GM21717 (cell line): Measurements from ENCODE around the gene MRPL24.
"Not testable (repeated sequence)": the region's sequence is repeated elsewhere in the genome, so short reads cannot be mapped to it uniquely, and the experiment has no call there.

Experiments used
- ATAC-seq: cut with Tn5 transposase; IDR thresholded peaks from one replicate; pipeline ENCODE4 v1.9.1; 2021; ENCODE audit warnings: mild to moderate bottlenecking, moderate library complexity; ENCODE audit not compliant: unreplicated experiment

The MRPL24 gene

DNA sequence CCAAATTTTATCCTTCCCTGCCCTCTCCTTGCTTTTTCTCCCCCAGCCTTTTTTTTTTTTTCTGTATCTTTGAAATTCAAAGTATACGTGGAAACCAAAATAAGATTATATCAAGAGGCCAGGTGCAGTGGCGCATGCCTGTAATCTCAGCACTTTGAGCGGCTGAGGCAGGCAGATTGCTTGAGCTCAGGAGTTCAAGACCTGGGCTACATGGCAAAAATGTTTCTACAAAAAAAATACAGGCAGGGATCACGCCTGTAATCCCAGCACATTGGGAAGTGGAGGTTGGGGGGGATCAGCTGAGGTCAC is 19.9 kb upstream of the MRPL24 start:
- ATAC-seq: no peak

DNA sequence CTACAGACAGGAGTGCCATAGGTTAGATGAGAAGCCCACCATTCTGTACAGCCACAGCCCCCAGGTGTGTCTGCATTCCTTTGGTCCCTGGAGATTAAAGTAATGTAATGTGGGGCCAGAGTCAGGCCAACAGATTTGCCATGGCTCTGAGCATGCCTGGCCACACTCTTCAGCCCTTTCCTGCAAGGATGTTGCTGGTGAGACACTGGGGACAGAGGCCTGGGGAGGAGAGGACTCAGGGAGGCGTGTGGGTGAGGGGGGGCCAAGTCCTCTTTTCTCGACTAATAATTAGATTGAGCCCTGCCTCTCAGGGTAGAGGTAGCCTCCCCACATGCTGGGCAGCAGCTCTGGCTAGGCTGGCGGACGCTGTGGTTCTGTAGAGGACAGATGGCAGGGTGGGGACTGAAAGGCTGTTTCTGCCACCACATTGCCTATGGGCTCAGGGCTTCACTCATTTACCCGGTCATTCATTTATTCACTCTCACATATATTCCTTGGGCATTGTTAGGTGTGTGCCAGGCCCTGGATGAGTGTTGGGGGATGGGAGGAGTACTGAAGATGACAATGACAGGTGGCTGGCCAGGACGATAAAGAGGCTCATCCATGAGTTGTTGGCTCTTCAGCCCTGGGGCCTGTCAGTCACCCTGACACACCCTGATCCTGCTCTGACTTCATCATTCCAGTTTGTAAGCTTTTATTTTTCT is 19.4 kb upstream of the MRPL24 start:
- ATAC-seq: no peak

DNA sequence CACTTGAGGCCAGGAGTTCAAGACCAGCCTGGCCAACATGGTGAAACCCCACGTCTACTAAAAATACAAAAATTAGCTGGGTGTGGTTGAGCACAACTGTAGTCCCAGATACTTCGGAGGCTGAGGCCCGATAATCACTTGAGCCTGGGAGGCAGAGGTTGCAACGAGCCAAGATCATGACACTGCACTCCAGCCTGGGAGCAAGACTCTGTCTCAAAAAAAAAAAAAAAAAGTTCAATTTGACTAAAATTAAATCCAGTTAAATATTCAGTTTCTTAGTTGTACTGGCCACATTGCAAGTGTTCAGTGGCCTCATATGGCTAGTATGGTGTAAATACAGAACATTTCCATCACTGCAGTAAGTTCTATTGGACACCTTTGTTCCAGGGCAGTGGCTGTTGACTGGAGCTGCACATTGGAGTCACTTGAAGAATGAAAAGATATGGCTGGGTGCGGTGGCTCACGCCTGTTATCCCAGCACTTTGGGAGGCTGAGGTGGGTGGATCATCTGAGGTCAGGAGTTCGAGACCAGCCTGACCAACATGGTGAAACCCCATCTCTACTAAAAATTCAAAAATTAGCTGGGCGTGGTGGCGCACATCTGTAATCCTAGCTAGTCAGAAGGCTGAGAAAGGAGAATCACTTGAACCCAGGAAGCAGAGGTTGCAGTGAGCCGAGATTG is 16.8 kb upstream of the MRPL24 start:
- ATAC-seq: not testable (repeated sequence)

DNA sequence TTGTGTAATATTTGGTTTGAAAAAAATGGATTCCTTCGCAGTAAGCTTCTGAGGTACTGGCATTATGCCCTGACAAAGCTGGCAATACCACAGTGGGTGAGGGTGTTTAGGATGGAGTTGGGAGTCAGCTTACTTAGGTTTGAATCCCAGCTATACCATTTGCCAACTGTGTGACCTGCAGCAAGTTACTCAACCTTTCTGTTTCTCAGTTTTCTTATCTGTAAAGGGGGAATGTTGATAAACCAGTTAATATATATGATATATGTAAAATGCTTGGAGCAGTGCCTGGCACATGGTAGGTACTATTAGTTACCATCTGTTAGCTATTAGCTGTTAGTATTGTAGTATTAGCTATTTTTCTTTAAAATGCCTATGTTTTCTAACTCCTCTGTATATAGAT is 15.5 kb upstream of the MRPL24 start:
- no peak for ATAC-seq

DNA sequence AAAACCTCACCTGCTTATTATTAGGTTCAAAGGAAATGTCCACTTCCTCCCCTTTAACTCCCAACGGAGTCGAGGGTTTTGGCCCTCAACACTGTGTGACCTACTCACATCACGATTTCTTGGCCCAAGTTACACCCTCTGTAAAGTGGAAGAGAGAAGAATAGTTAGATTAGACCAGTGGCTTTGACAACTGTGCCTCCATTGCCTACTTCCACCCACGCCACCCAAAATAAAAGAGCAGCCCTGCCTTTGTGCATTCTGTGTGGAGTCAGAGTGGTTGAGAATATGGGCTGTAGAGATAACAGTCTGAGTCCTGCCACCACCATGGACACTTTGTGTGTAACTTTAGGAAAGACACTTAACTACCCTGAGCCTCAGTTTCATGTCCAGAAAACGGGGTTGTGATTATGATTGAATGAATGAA is 14.7 kb upstream of the MRPL24 start:
- no peak for ATAC-seq

DNA sequence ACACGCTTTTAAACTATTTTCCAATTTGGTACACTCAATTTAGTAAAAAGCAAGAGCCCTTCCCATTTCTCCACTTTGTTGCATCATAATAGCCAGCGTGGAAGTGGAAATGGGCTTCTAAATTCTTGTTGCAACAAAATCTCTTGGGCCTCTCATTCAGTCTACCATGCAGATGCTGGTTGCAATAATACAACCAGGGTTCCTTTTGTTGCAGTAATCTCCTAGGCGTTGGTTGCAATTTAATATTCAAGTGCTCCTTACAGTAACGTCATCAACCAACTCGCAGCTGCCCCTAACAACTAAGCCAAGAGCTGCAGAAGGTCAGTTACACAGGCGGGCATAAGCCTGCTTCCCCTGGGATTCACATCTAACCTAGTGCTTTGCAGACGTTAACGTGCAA is 13.3 kb upstream of the MRPL24 start:
- ATAC-seq: no peak

DNA sequence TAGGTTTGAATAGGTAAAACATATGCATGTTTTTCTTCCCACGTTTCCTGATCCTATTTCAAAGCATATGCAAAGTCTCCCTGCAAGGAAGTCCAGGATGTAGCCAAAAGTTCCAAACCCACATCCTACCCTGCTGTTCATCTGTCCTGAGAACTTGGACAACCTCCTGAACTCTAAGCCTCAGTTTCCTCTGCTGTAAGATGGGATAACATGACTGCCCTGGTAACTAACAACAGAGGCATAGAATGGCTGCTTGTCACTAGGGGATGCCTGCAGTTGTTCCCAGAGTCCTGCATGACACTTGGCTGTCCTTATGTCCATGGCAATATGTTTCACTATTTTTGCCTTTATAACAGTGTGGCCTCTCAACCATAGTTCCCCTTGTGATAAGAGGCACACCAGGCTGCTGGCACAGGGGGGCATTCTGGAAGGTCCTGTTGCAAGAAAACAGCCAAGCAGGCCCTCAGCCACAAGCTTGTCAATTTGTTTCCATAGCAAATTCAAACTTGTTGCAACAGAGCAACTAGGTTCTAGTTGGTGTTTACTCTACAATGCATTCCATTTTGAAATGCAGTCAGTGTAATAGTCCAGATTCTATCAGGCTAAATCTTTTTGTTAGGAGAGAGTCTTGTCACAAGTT is 12.1 kb upstream of the MRPL24 start:
- no peak for ATAC-seq

DNA sequence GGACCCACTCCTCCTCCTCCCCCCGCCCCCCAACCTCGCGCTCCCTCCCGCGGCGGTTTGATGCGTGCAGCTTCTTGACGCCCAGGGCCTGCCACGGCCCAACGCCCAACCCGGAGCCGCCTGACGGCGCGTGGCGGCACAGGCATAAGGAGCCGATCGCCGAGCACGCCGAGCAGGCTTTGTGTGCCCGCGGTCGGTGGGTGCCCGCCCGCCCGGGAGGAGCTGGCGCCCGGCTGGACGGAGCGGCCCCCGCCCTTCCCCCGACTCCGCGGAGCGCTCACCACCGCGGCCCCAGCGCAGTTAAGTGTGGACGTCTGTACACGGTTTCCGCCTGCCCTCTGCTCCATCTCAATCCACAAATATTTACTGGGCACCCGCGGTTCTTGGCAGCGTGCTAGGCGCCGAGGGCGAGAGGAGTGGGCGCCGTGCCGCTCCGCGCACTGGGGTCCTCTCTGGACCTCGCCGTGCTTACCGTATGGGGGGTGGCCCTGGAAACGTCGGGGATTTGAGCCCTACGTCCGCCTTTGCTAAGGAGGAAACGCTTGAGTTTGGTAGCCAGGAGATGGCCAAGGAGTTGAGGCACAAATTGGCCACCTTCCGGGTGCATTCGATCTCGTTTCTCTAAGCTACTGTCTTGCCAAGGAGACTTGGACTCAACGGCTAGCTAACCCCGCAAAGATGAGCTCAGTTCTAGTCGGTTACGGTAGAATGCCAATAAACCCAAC is 11.0 kb upstream of the MRPL24 start:
- ATAC-seq: peak; percentile 49

DNA sequence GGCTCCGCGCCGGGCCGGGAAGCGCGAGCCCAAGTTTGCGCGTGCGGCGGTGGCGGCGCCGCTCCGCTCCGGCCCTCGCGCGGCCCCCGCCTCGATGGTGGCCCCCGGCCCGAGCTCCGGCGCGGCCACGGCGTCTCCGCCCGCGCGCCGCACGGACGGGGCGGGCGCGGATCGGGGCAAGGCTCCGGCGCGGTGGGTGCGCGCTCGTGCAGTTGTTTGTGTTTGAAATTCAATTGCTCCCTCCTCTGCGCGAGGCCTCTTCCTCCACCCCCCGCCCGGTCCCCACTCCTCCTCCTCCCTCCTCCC is 10.5 kb upstream of the MRPL24 start, which contains the start of gene HDGF:
TSS of gene HDGF (minus strand) at position 225 of the 306 bp plus-strand sequence. CDS start 246 bp downstream, outside the sequence.
- ATAC-seq: peak; percentile 24

DNA sequence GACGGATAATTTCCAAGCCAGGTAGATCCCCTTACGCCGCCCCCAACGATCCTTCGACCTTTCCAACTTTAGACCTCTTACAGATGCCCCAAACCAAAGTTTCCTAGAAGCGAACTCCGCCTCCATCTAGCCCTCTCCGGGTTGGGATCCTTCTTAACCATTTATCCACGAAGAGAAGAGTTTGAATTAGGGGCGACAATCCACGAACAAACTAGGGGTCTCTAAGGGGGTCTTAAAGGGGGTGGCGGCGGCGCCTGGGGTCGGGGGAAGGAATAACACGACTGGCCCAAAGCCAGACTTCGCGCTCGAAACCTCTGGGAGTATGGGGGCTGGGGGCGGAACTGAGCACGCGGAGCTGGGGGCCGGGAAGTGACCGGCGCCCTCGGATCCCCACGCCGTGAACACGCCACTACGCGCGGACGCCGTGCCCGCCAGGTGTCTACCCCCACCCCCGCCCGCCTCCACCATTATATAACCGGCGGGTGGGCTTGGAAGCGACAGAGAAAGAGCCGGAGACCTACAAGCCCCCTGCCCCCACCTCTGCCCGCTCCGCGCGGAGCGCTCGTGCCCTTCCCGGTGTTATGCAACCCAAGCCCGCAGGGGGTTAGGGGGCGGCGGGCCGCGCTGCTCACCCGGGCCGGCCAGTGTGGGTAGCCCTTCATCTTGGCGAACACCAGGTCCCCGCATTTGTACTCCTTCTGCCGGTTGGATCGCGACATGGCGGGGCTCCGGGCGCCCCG is 10.0 kb upstream of the MRPL24 start:
- ATAC-seq: no peak

DNA sequence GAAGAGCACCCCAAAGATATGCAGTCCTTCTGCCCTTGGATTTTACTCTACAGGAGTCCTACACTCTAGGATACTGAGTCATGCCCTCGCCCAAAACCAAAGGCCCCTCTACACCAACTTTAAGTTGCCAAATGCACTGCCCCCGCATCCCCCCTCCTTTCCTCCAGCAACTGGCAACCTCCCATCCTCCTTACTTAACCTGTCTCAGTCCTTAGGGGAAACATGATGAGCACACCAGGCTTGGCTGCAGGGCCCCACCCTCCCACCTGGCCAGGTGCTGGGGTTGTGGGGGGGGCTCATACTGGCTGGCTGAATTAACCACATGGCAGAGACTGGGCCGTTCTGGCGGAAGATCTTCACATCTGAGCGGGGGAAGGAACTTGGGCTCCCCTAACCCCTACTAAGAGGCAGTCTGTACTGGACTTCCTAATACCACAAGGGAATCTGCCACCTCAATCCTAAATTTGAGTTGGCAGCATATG is 9.3 kb upstream of the MRPL24 start:
- ATAC-seq: no peak

DNA sequence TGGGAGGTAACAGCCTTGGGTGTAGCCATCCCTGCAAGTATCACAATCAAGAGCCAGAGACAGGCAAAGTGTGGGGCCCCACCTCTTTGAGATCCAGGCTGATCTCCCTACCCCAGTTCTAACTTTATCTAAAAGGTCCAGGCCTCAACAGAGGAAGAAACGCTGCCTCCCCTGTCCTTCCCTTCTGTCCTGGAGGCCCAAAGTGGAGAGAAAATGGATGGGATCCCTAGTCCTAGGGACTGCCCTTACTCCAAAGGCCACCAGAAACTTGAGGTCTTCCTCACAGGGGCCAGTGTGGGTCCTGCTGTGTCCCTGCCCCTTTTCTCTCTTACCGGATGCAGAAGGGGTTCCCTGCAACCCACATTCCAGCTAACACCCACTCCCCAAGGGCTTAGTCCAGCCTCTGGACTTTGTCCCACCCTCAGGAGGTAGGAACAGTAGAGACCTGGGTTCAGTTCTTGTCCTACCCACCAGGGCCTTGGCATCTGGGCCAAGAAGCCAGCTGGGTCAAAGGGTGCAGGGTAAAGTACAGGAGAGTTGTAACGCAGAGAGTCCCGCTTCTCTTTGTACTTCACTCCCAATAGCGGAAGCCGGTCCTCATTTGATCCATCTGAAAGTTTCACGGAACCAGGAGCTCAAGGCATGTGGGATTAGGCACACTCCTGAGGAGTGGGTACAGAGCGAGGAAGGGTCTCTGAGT is 8.7 kb upstream of the MRPL24 start:
- no peak for ATAC-seq

DNA sequence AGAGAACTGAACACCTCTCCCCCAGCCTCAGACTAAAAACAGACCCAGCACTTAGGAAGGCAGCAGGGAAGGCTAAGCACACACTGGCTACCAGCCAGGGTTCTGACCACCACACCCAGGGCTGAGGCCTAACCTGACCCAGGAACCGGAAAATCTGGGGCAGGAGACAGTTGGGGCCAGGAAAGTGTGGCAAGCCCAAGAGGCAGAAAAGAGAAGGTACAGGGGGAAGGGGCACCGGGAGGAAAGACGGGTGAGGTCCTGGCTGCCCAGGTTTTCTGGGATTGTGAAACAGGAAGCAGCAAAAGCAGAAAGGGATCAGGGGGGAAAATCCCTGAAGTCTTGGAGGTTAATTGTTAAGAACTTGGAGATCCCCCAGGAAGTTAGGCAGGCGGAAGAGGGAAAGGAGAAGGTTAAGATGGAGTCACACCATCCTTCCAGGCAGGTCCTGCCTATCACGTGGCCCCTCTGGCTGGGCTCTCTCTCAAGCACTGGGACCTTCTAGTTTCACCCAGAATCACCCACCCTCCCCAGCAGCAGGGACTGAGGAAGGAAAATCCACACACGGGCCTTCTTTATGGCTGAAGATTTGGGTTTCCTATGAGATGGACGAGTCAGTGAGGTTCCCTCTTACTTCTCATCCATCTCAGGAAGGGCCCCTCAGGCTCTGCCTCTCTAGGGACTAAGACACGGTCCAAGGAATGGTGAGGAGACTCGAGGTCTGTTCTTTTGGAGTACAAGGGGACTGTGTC is 8.0 kb upstream of the MRPL24 start:
- no peak for ATAC-seq

DNA sequence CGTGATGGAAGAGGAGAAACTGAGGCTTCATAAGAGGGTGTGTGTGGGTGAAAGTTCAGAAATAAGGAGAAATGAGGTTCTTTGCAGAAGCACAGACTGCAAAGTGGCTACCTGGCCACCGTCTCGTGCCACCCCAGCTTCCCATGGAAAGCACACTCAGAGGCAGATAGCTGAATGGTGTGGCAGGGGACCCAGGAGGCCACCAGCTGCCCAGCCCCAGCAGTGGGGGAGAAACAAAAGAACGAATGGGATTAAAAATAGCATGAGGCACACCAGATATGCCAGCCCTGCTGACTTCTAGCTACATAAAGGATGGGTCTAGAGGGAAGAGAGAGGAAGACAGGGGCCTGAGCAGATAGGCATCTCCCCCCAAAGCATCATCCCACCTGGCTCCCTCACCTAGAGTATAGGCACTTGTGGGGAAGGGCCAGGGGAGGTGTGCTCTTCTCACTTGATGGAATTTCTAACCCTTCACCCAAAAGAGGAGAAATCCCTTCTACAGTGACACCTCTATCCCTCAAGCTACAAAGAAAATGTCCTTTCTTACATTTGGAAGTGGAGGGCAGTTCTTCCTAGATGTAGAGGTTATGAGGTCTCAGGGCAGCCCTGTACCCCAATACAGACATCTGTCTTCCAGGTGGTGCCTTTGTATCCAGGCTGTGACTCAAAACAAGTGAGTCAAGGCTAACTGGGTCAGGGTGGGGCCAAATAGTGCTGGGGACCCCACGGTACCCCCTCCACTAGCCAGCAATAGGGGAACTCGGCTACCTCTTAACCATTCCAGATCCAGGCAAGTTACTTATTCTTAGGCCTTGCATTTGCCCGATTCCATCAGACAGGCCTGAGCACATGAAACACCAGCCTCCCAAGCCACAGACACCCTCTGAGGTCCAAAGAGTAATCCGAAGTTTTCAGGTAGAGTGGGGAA is 7.1 kb upstream of the MRPL24 start:
- no peak for ATAC-seq

DNA sequence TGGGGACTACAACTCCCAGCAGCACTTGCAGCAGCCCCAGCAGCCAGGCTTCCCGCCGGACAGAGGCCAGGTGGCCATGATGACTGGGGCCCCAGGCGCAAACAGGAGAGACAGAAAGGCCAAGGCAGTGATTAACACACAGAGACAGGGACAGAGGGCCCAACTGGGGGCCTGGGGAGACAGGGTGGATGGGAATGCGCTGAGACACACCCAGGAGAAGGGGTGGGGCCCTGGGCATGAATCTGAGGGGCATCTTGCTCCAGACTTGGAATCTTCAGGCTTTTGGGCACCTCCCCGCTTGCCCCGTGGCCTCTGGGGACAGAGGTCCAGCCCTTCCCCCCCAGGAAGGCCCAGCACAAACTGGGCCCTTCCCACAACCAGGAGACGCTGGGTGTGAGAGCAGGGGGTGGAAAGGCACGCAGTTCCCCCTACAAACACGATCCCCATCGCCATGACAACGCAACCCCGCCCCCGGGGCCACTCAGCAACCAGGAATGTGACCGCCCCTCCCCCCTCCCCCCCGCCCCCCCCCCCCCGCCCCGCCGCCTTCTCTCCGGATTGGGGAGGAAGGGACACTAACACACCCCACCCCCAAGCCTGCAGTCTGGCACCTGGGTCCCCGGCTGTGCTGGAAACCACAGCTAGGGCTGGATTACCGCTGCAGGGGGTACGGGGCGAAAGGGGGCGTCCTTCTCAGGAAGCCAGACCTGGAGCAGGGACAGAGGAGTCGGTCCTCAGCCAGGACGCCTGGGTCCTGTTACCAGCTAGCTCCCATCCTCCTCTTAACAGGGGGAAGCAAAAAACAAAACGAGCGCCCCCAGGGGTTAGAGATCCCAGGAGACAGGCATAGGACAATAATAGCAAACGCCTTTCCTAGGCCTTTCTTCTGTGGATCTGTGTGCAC is 6.1 kb upstream of the MRPL24 start:
- ATAC-seq: no peak

DNA sequence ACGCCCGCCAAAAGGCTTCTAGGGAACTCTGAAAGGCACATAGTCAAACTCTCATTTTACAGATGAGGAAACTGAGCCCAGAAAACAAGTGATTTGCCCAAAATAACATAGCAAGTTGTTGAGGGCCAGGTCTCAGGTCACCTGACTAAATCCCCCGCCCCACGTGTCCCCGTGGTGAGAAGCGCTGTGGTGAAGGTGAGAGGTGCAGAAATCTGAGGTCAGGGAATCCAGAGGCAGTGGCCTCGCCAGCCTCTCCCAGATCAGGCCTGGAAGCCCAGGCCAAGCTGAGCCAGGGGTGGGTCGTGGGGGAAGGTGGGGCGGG is 5.5 kb upstream of the MRPL24 start:
- no peak for ATAC-seq

DNA sequence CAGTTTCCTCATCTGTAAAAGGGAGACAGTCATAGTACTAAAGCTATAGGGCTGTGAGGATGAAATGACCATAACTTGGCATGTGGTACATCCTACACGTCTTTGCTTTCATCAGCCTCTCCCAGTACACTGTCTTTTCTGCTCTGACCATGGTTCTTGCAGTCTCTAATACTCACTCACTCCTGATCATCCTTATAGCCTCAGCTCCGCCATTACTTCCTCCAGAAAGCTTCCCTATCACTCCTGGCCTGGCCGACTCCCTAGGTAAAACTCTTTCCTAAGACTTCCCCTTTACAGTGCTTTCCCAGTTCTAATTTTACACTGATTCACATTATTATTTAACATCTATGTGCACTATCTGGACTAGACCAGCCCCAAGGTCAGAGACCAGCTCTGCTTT is 5.0 kb upstream of the MRPL24 start:
- no peak for ATAC-seq
